Measurements from ENCODE around the gene WDR27.

Gene WDR27

GRCh38 chr6:169710009-169710408 is 8.2 kb upstream of the WDR27 start:
- no peak for DNase-seq (ENCODE audit: low read depth)
- H3K4me3 ChIP-seq (ENCODE audit: low read depth, low read length), result no peak overlapping the region
- in situ Hi-C loops (cut with HindIII; ENCODE audit: low sequenced_read_pairs), result no loop called here
- TF ChIP-seq CTCF (IDR thresholded peaks at IDR 0.05; ENCODE audit: low read depth, low read length, missing control alignments), result no peak

DNA sequence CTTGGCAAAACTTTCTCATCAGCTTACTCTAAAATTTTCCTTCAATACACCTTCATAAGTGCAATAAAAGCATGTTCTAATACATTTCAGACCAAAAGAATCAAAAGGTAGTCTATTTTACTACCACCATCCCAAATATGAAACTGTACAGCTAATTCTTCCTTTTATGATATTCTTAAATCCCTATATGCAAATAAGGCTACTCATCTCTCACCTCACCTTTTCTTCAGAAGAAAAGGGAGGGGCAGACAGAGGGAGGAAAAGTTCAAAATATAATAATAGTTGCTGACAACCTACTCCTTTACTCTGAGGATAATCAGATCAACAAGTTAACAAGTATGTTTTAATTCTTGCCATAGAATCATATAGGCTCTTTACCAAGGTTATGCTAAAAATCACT is 7.5 kb upstream of the WDR27 start:
- no peak for TF ChIP-seq CTCF (IDR thresholded peaks at IDR 0.05; ENCODE audit: low read depth, low read length, missing control alignments)
- in situ Hi-C loops (cut with HindIII; ENCODE audit: low sequenced_read_pairs), result no loop called here
- H3K4me3 ChIP-seq (ENCODE audit: low read depth, low read length), result no peak overlapping the region
- DNase-seq (ENCODE audit: low read depth), result no peak

DNA sequence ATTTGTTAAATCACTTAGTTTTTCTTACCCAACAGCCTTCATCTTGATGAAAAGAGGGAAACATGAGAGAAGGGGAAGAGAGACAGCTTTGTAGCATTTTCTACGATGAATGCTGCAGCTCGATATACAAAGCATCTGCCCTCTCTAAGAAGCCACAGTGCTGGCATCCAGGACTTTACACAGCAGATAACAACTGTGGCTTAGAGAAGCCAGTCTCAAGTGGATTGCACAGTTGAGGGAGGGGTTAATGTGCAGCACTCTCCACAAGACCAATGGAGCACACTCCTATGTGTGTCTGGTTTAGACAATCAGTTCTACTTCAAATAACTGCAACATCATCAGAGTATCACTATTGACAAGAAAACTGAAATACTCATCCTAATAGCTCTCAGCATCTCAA is 5.9 kb upstream of the WDR27 start:
- no peak for TF ChIP-seq CTCF (IDR thresholded peaks at IDR 0.05; ENCODE audit: low read depth, low read length, missing control alignments)
- in situ Hi-C loops (cut with HindIII; ENCODE audit: low sequenced_read_pairs), result no loop called here
- H3K4me3 ChIP-seq (ENCODE audit: low read depth, low read length), result no peak overlapping the region
- DNase-seq (ENCODE audit: low read depth), result no peak

DNA sequence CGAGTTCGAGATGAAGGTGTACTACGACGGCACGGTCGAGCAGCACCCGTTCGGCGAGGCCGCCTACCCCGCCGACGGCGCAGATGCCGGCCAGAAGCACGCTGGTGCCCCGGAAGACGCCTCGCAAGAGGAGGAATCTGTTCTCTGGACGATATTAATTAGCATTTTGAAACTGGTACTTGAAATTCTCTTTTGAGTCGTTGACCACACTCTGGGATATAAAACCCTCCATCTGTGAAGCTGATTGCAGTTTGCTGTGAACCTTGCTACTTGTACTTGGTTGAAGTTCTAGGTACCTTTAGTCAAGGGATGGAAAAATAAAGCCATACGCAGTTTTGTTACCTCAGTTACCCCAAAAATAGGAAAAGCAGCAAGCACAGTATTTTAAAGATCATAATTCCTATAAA is 1.0 kb upstream of the WDR27 start:
- in situ Hi-C loops (cut with HindIII; ENCODE audit: low sequenced_read_pairs), result no loop called here

DNA sequence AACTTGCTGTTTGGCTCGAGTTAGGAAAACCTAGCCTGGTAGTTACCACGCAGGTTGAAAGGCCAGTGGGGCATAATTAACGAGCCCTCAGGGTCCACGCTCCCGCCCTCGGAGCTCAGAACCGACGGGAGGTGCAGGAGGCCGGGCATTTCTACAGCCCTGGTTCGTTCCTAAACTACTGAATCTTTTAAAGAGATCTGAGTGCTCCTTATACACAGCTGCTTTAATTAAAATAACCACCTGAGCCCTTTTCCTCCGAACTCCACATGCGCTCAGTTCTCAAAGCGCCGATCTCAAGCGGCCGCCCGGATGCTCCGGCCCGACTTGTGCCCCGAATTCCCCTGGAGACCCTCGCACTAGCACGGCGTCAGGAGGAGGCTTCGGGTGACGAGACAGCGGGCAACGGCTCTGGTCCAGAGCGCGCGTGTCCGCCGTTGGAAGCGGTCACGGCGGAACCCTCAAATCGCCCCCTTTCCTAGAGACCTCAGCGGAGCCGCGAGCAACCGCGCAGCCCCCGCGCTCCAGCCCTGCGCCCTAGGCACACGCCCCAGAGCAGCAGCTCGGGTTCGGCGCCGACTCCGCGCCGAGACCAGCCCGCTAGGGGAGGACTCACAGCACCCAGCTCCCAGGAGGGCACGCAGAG is 397 bp downstream of the WDR27 start:
- H3K4me3 ChIP-seq (ENCODE audit: low read depth, low read length), result peak overlapping the region; percentile 92
- DNase-seq (ENCODE audit: low read depth), result no peak
- in situ Hi-C loops (cut with HindIII; ENCODE audit: low sequenced_read_pairs), result no loop called here
- no peak for TF ChIP-seq CTCF (IDR thresholded peaks at IDR 0.05; ENCODE audit: low read depth, low read length, missing control alignments)

More for the DNA sequence above, 1.0 kb upstream of the WDR27 start:
- H3K4me3 ChIP-seq (ENCODE audit: low read depth, low read length), result peak overlapping the region; percentile 92
- TF ChIP-seq CTCF (IDR thresholded peaks at IDR 0.05; ENCODE audit: low read depth, low read length, missing control alignments), result no peak
- DNase-seq (ENCODE audit: low read depth), result no peak

DNA sequence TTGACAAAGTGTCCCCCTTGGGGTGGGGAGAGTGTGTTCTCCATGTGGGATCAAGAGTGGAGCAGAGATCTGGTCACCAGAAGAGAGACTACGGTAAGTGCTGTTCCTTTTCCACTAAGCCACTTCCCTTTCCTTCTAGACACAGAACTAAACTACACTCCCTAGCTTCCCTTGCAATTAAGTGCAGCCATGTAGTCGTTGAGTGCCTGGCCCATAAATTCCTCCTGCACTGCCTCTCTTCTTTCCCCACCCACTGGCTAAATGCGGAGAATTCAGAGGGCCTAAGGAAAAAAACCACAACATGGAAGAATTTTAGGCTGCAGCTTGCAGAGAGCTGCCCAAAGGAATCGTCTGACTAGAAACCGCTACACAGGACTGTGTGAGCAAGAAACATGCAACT is 1.5 kb downstream of the WDR27 start:
- DNase-seq (ENCODE audit: low read depth), result no peak
- peak overlapping the region; percentile 92 for H3K4me3 ChIP-seq (ENCODE audit: low read depth, low read length)
- TF ChIP-seq CTCF (IDR thresholded peaks at IDR 0.05; ENCODE audit: low read depth, low read length, missing control alignments), result no peak
- in situ Hi-C loops (cut with HindIII; ENCODE audit: low sequenced_read_pairs), result no loop called here
